ENCODE results near the gene FRYL.

DNA sequence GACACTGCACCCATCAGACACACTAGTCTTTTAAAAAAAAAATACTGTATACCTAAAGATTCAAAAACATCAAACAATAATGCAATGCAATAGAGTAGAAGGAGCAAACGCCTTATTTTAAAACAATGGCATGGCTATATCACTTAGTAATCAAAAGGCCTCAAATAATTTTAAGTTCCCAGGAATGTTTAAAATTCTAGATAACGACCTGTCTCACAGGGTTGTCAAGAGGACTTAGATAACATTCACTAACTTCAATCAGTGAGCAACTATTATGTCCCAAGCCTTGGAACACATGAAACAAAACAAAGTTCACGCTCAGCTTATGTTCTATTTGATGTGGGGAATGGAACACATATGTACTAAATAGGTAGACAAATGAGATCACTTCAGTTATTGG lies 106.5 kb downstream of the FRYL start:
- TF ChIP-seq, protein P1, sequence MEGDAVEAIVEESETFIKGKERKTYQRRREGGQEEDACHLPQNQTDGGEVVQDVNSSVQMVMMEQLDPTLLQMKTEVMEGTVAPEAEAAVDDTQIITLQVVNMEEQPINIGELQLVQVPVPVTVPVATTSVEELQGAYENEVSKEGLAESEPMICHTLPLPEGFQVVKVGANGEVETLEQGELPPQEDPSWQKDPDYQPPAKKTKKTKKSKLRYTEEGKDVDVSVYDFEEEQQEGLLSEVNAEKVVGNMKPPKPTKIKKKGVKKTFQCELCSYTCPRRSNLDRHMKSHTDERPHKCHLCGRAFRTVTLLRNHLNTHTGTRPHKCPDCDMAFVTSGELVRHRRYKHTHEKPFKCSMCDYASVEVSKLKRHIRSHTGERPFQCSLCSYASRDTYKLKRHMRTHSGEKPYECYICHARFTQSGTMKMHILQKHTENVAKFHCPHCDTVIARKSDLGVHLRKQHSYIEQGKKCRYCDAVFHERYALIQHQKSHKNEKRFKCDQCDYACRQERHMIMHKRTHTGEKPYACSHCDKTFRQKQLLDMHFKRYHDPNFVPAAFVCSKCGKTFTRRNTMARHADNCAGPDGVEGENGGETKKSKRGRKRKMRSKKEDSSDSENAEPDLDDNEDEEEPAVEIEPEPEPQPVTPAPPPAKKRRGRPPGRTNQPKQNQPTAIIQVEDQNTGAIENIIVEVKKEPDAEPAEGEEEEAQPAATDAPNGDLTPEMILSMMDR (IDR thresholded peaks at IDR 0.05) = no peak
- no peak for TF ChIP-seq POLR2A (IDR thresholded peaks at IDR 0.05)

Measured in adrenal gland (tissue), 5 donors.